Measurements from ENCODE around the gene FXYD6.
"Not testable (repeated sequence)": the region's sequence is repeated elsewhere in the genome, so short reads cannot be mapped to it uniquely, and the experiment has no call there.

Gene FXYD6

GRCh38 chr11:117870103-117870952, 6.1 kb downstream of the FXYD6 start:
- FAIRE-seq (no peak), DNase-seq (ENCODE audit: low spot score) (no peak)

GRCh38 chr11:117869604-117870003, 6.9 kb downstream of the FXYD6 start:
- FAIRE-seq (no peak), DNase-seq (ENCODE audit: low spot score) (no peak)

GRCh38 chr11:117868815-117869561, 7.5 kb downstream of the FXYD6 start:
- DNase-seq (ENCODE audit: low spot score) (no peak), FAIRE-seq (no peak)

- DNase-seq (ENCODE audit: low spot score) (no peak), FAIRE-seq (no peak)
Measured at GRCh38 chr11:117868088-117868487, 8.4 kb downstream of the FXYD6 start.

GRCh38 chr11:117866526-117866925, 9.9 kb downstream of the FXYD6 start:
- DNase-seq (ENCODE audit: low spot score) (no peak), FAIRE-seq (no peak)

GRCh38 chr11:117865546-117865945, 10.9 kb downstream of the FXYD6 start:
- not testable (repeated sequence) for FAIRE-seq; DNase-seq (ENCODE audit: low spot score)

GRCh38 chr11:117863383-117863782, 13.1 kb downstream of the FXYD6 start:
- DNase-seq (ENCODE audit: low spot score) (no peak), FAIRE-seq (no peak)

- FAIRE-seq (no peak), DNase-seq (ENCODE audit: low spot score) (no peak)
Measured at GRCh38 chr11:117862753-117863152, 13.7 kb downstream of the FXYD6 start.

GRCh38 chr11:117862019-117862725, 14.3 kb downstream of the FXYD6 start:
- no peak for FAIRE-seq
- no peak for DNase-seq (ENCODE audit: low spot score)

GRCh38 chr11:117861151-117862018, 15.1 kb downstream of the FXYD6 start:
- DNase-seq (ENCODE audit: low spot score) = no peak

GRCh38 chr11:117860139-117860538, 16.3 kb downstream of the FXYD6 start:
- no peak for DNase-seq (ENCODE audit: low spot score)
- no peak for FAIRE-seq

More at GRCh38 chr11:117861151-117862018, 15.1 kb downstream of the FXYD6 start:
- FAIRE-seq = no peak

- FAIRE-seq (no peak), DNase-seq (ENCODE audit: low spot score) (no peak)
Measured at GRCh38 chr11:117859488-117860112, 16.9 kb downstream of the FXYD6 start.

- FAIRE-seq (no peak), DNase-seq (ENCODE audit: low spot score) (no peak)
Measured at GRCh38 chr11:117859061-117859460, 17.4 kb downstream of the FXYD6 start.

- FAIRE-seq = no peak
- DNase-seq (ENCODE audit: low spot score) = no peak
Measured at GRCh38 chr11:117857734-117858414, 18.6 kb downstream of the FXYD6 start.

GRCh38 chr11:117855912-117856651, 20.4 kb downstream of the FXYD6 start:
- FAIRE-seq (no peak), DNase-seq (ENCODE audit: low spot score) (no peak)

- no peak for DNase-seq (ENCODE audit: low spot score)
- no peak for FAIRE-seq
Measured at GRCh38 chr11:117855186-117855845, 21.1 kb downstream of the FXYD6 start.

- no peak for FAIRE-seq
Measured at GRCh38 chr11:117852309-117852708, 24.1 kb downstream of the FXYD6 start.

GRCh38 chr11:117851852-117852251, 24.6 kb downstream of the FXYD6 start:
- FAIRE-seq (no peak), DNase-seq (ENCODE audit: low spot score) (no peak)

More at GRCh38 chr11:117852309-117852708, 24.1 kb downstream of the FXYD6 start:
- DNase-seq (ENCODE audit: low spot score) = no peak

GRCh38 chr11:117851106-117851505, 25.4 kb downstream of the FXYD6 start:
- DNase-seq (ENCODE audit: low spot score) (no peak), FAIRE-seq (no peak)

All from RCC 7860 (cell line).